HepG2 (cell line): ENCODE results near the gene MIEF1. TPM values are rescaled to one million over a fixed set of nuclear protein-coding genes. Genes with fewer than 3 reads are reported as not detected.

Source experiments
- DMAP1 ChIP-seq: IDR thresholded peaks from 2 replicates; pipeline ENCODE4 v1.6.1; 2016
- EHMT2 ChIP-seq: fragments of 200-600 bp; sonication (generic); IDR thresholded peaks from 2 replicates; pipeline ENCODE4 v1.7.0; 2017; ENCODE audit warnings: antibody characterized with exemption, low read depth, low read length, borderline replicate concordance
- FOXK1 ChIP-seq: sonication (generic); formaldehyde crosslinking; IDR thresholded peaks from 2 replicates; pipeline ENCODE4 v1.4.0; 2020; ENCODE audit warnings: low read depth, missing genetic modification reagents, borderline replicate concordance
- GATAD2A ChIP-seq: IDR thresholded peaks from 2 replicates; pipeline ENCODE4 v1.6.1; 2016
- HIVEP1 ChIP-seq: sonication (generic); formaldehyde crosslinking; IDR thresholded peaks from 2 replicates; pipeline ENCODE4 v1.4.0; 2020; ENCODE audit warnings: mild to moderate bottlenecking, missing genetic modification reagents
- KDM5B ChIP-seq: sonication (generic); formaldehyde crosslinking; IDR thresholded peaks from 2 replicates; pipeline ENCODE4 v1.4.0; 2020; ENCODE audit warnings: missing genetic modification reagents, mild to moderate bottlenecking, borderline replicate concordance
- MIXL1 ChIP-seq: IDR thresholded peaks from 2 replicates; pipeline ENCODE4 v1.6.1; 2016
- MLX ChIP-seq: IDR thresholded peaks from 2 replicates; pipeline ENCODE4 v1.6.1; 2016
- MXD1 ChIP-seq: sonication (generic); formaldehyde crosslinking; IDR thresholded peaks from 2 replicates; pipeline ENCODE4 v1.4.0; 2020; ENCODE audit warnings: mild to moderate bottlenecking, missing genetic modification reagents
- MXD4 ChIP-seq: IDR thresholded peaks from 2 replicates; pipeline ENCODE4 v1.6.1; 2016; ENCODE audit warnings: mild to moderate bottlenecking, missing biosample characterization, missing genetic modification reagents
- NFATC3 ChIP-seq: sonication (generic); formaldehyde crosslinking; IDR thresholded peaks from 2 replicates; pipeline ENCODE4 v1.5.1; 2020; ENCODE audit warnings: mild to moderate bottlenecking, missing genetic modification reagents
- NRL ChIP-seq: sonication (generic); formaldehyde crosslinking; IDR thresholded peaks from 2 replicates; pipeline ENCODE4 v1.5.0; 2020; ENCODE audit warnings: missing genetic modification reagents, mild to moderate bottlenecking, moderate library complexity, borderline replicate concordance
- SMAD1 ChIP-seq: sonication (generic); formaldehyde crosslinking; IDR thresholded peaks from 2 replicates; pipeline ENCODE4 v1.4.0; 2020; ENCODE audit warnings: missing genetic modification reagents, low read depth, mild to moderate bottlenecking, borderline replicate concordance
- SNAI1 ChIP-seq: sonication (generic); formaldehyde crosslinking; IDR thresholded peaks from 2 replicates; pipeline ENCODE4 v1.5.0; 2020; ENCODE audit warnings: mild to moderate bottlenecking, missing genetic modification reagents, borderline replicate concordance
- SYNCRIP ChIP-seq: fragments of 200-400 bp; formaldehyde crosslinking; IDR thresholded peaks from 2 replicates; pipeline ENCODE4 v1.6.1; 2018; ENCODE audit warnings: mild to moderate bottlenecking, low read depth, low read length; ENCODE audit not compliant: insufficient read depth
- ZBTB42 ChIP-seq: sonication (generic); formaldehyde crosslinking; IDR thresholded peaks from 2 replicates; pipeline ENCODE4 v1.5.0; 2020; ENCODE audit warnings: mild to moderate bottlenecking, missing genetic modification reagents
- ZNF160 ChIP-seq: sonication (generic); formaldehyde crosslinking; IDR thresholded peaks from 2 replicates; pipeline ENCODE4 v1.8.0; 2022; ENCODE audit warnings: mild to moderate bottlenecking, inconsistent platforms, missing genetic modification reagents
- ZNF207 ChIP-seq: fragments of 450-650 bp; IDR thresholded peaks from 2 replicates; pipeline ENCODE4 v1.6.1; 2016; ENCODE audit warnings: antibody characterized with exemption, borderline replicate concordance
- ZNF292 ChIP-seq: sonication (generic); formaldehyde crosslinking; IDR thresholded peaks from 2 replicates; pipeline ENCODE4 v1.8.1; 2022; ENCODE audit warnings: mild to moderate bottlenecking, low read depth, missing genetic modification reagents, borderline replicate concordance
- ZNF354B ChIP-seq: sonication (generic); formaldehyde crosslinking; IDR thresholded peaks from 2 replicates; pipeline ENCODE4 v1.8.0; 2022; ENCODE audit warnings: mild to moderate bottlenecking, missing genetic modification reagents
- ZNF44 ChIP-seq: sonication (generic); formaldehyde crosslinking; IDR thresholded peaks from 2 replicates; pipeline ENCODE4 v1.5.1; 2020; ENCODE audit warnings: mild to moderate bottlenecking, missing genetic modification reagents
- ZNF468 ChIP-seq: sonication (generic); formaldehyde crosslinking; IDR thresholded peaks from 2 replicates; pipeline ENCODE4 v1.8.0; 2022; ENCODE audit warnings: mild to moderate bottlenecking, moderate library complexity, missing genetic modification reagents
- ZNF570 ChIP-seq: sonication (generic); formaldehyde crosslinking; IDR thresholded peaks from 2 replicates; pipeline ENCODE4 v1.4.0; 2020; ENCODE audit warnings: mild to moderate bottlenecking, missing genetic modification reagents, borderline replicate concordance
- ZNF644 ChIP-seq: IDR thresholded peaks from 2 replicates; pipeline ENCODE4 v1.6.1; 2016; ENCODE audit warnings: low read depth
- ZNF678 ChIP-seq: sonication (generic); formaldehyde crosslinking; IDR thresholded peaks from 2 replicates; pipeline ENCODE4 v1.4.0; 2020; ENCODE audit warnings: mild to moderate bottlenecking, missing genetic modification reagents
- ZNF790 ChIP-seq: sonication (generic); formaldehyde crosslinking; IDR thresholded peaks from 2 replicates; pipeline ENCODE4 v1.8.0; 2022; ENCODE audit warnings: missing genetic modification reagents, mild to moderate bottlenecking, borderline replicate concordance
- ZNF792 ChIP-seq: IDR thresholded peaks from 2 replicates; pipeline ENCODE4 v1.6.1; 2016
- ZNF841 ChIP-seq: sonication (generic); formaldehyde crosslinking; IDR thresholded peaks from 2 replicates; pipeline ENCODE4 v1.8.1; 2023; ENCODE audit warnings: missing genetic modification reagents, borderline replicate concordance
- polyA plus RNA-seq, 8 experiments: library from polyadenylated mRNA; depleted of rRNA in 3 of 8; stranded (reverse) in 7 of 8; unstranded in 1 of 8; fragments of >200 nt; fragmentation: Illumina TruSeq in 4 of 8; extraction: Trizol in 4 of 8; gene quantifications; 2 replicates each; pipeline versions ENCODE4 v1.2.1 to v1.2.3, GENCODE V29; 2011 to 2016; ENCODE audit warnings: low read depth in 4 of 8, missing spikeins in 1 of 8, mixed read lengths in 1 of 8; ENCODE audit not compliant: insufficient read depth in 1 of 8
- total RNA-seq, 5 experiments: library from RNA; depleted of rRNA; stranded (reverse); fragments of >200 nt; fragmentation: Illumina TruSeq; extraction: Trizol; gene quantifications; 2 replicates each; pipeline ENCODE4 v1.2.3, GENCODE V29; 2016; ENCODE audit warnings: low read depth in 1 of 5

The MIEF1 gene
- total and polyA plus RNA-seq, 2 of the 13 experiments (the other 11 are each of a cell fraction or from before 2014, with no cell fraction given), result 21.7 to 34.8 TPM

- TF ChIP-seq ZBTB42 (CRISPR knock-in tag), result no peak
- peak; percentile 62; the same call in 1 of the 2 replicates for TF ChIP-seq MXD1 (CRISPR knock-in tag)
- TF ChIP-seq NRL (CRISPR knock-in tag), result peak; percentile 77; the same call in 1 of the 2 replicates
- TF ChIP-seq MXD4 (CRISPR knock-in tag), result peak; percentile 61; the same call in 1 of the 2 replicates
- no peak for TF ChIP-seq DMAP1 (CRISPR knock-in tag)
- TF ChIP-seq SNAI1 (CRISPR knock-in tag), result no peak
- TF ChIP-seq NFATC3 (CRISPR knock-in tag), result no peak
- TF ChIP-seq ZNF644 (CRISPR knock-in tag), result peak; percentile 67; the same call in 1 of the 2 replicates
- TF ChIP-seq ZNF160 (CRISPR knock-in tag), result 0 out of 2 replicates have a peak, but pooled peaks have one; percentile 78
- TF ChIP-seq SYNCRIP, result no peak
- 0 out of 2 replicates have a peak, but pooled peaks have one; percentile 74 for TF ChIP-seq ZNF678 (CRISPR knock-in tag)
- 0 out of 2 replicates have a peak, but pooled peaks have one; percentile 31 for TF ChIP-seq ZNF44
- TF ChIP-seq ZNF790 (CRISPR knock-in tag), result peak; percentile 68; the same call in 1 of the 2 replicates
- peak; percentile 64; the same call in 1 of the 2 replicates for TF ChIP-seq KDM5B (CRISPR knock-in tag)
- TF ChIP-seq HIVEP1 (CRISPR knock-in tag), result no peak
- TF ChIP-seq FOXK1 (CRISPR knock-in tag), result peak; percentile 68; the same call in 1 of the 2 replicates
- no peak for TF ChIP-seq ZNF468
- peak; percentile 51; the same call in 1 of the 2 replicates for TF ChIP-seq GATAD2A (CRISPR knock-in tag)
- no peak for TF ChIP-seq SMAD1 (CRISPR knock-in tag)
- no peak for TF ChIP-seq ZNF292 (CRISPR knock-in tag)
- TF ChIP-seq ZNF792 (CRISPR knock-in tag), result peak; percentile 91
- TF ChIP-seq ZNF841 (CRISPR knock-in tag), result no peak
- TF ChIP-seq ZNF354B (CRISPR knock-in tag), result no peak
- 0 out of 2 replicates have a peak, but pooled peaks have one; percentile 19 for TF ChIP-seq MLX (CRISPR knock-in tag)
- TF ChIP-seq EHMT2, result peak; percentile 98
- TF ChIP-seq ZNF570 (CRISPR knock-in tag), result no peak
- no peak for TF ChIP-seq ZNF207
- TF ChIP-seq MIXL1 (CRISPR knock-in tag), result peak; percentile 75; the same call in 1 of the 2 replicates
These were observed 43.6 kb downstream of the MIEF1 start (continued) for GRCh38 chr22:39545386-39546365.
